HEK293 (cell line): ENCODE measurements around the gene PSMD8.
A peak's percentile ranks its signal among the peaks of the same experiment; 100 is the strongest.

Experiments used
- KLF8 ChIP-seq: fragments of 450-650 bp; formaldehyde crosslinking; IDR thresholded peaks from 2 replicates; pipeline ENCODE4 v1.5.1; 2016; ENCODE audit warnings: missing biosample characterization, missing genetic modification characterization
- KLF9 ChIP-seq: fragments of 450-650 bp; formaldehyde crosslinking; IDR thresholded peaks from 2 replicates; pipeline ENCODE4 v1.5.1; 2016; ENCODE audit warnings: missing biosample characterization, missing genetic modification characterization, low read depth
- OSR2 ChIP-seq: fragments of 450-650 bp; formaldehyde crosslinking; IDR thresholded peaks from 2 replicates; pipeline ENCODE4 v1.5.1; 2016; ENCODE audit warnings: missing biosample characterization, missing genetic modification characterization
- PRDM1 ChIP-seq: fragments of 450-650 bp; formaldehyde crosslinking; IDR thresholded peaks from 2 replicates; pipeline ENCODE4; 2016; ENCODE audit warnings: missing biosample characterization, missing genetic modification characterization
- SP2 ChIP-seq: fragments of 450-650 bp; formaldehyde crosslinking; IDR thresholded peaks from 2 replicates; pipeline ENCODE4 v1.5.1; 2016; ENCODE audit warnings: missing biosample characterization, missing genetic modification characterization
- SP3 ChIP-seq: fragments of 450-650 bp; formaldehyde crosslinking; IDR thresholded peaks from 2 replicates; pipeline ENCODE4 v1.5.1; 2016; ENCODE audit warnings: missing biosample characterization, missing genetic modification characterization
- SP7 ChIP-seq: fragments of 450-650 bp; formaldehyde crosslinking; IDR thresholded peaks from 2 replicates; pipeline ENCODE4 v1.5.1; 2016; ENCODE audit warnings: missing biosample characterization, missing genetic modification characterization
- ZBTB1 ChIP-seq: fragments of 450-650 bp; formaldehyde crosslinking; IDR thresholded peaks from 2 replicates; pipeline ENCODE4 v1.5.1; 2016; ENCODE audit warnings: missing biosample characterization, missing genetic modification characterization
- ZBTB7A ChIP-seq: fragments of 450-650 bp; formaldehyde crosslinking; IDR thresholded peaks from 2 replicates; pipeline ENCODE4 v1.5.1; 2016; ENCODE audit warnings: low read depth, missing biosample characterization, missing genetic modification characterization
- ZFP69B ChIP-seq: fragments of 450-650 bp; formaldehyde crosslinking; IDR thresholded peaks from 2 replicates; pipeline ENCODE4 v1.5.1; 2016; ENCODE audit warnings: missing biosample characterization, missing genetic modification characterization
- ZNF169 ChIP-seq: fragments of 450-650 bp; formaldehyde crosslinking; IDR thresholded peaks from 2 replicates; pipeline ENCODE4 v1.5.1; 2016; ENCODE audit warnings: missing biosample characterization, missing genetic modification characterization
- ZNF175 ChIP-seq: fragments of 450-650 bp; formaldehyde crosslinking; IDR thresholded peaks from 2 replicates; pipeline ENCODE4 v1.5.1; 2016; ENCODE audit warnings: missing biosample characterization, missing genetic modification characterization
- ZNF24 ChIP-seq: fragments of 450-650 bp; formaldehyde crosslinking; IDR thresholded peaks from 2 replicates; pipeline ENCODE4 v1.5.1; 2016; ENCODE audit warnings: missing biosample characterization, missing genetic modification characterization
- ZNF266 ChIP-seq: fragments of 450-650 bp; formaldehyde crosslinking; IDR thresholded peaks from 2 replicates; pipeline ENCODE4 v1.5.1; 2016; ENCODE audit warnings: missing biosample characterization, missing genetic modification characterization, low read depth
- ZNF302 ChIP-seq: fragments of 450-650 bp; formaldehyde crosslinking; IDR thresholded peaks from 2 replicates; pipeline ENCODE4 v1.5.1; 2016; ENCODE audit warnings: missing biosample characterization, missing genetic modification characterization, low read depth
- ZNF311 ChIP-seq: fragments of 450-650 bp; formaldehyde crosslinking; IDR thresholded peaks from 2 replicates; pipeline ENCODE4 v1.5.1; 2017; ENCODE audit warnings: missing biosample characterization, missing genetic modification characterization, borderline replicate concordance
- ZNF510 ChIP-seq: fragments of 450-650 bp; formaldehyde crosslinking; IDR thresholded peaks from 2 replicates; pipeline ENCODE4 v1.5.1; 2018; ENCODE audit warnings: mild to moderate bottlenecking, missing genetic modification characterization, missing biosample characterization; ENCODE audit not compliant: insufficient replicate concordance
- ZNF514 ChIP-seq: fragments of 450-650 bp; formaldehyde crosslinking; IDR thresholded peaks from 2 replicates; pipeline ENCODE4 v1.5.1; 2016; ENCODE audit warnings: missing biosample characterization, missing genetic modification characterization
- ZNF571 ChIP-seq: fragments of 450-650 bp; formaldehyde crosslinking; IDR thresholded peaks from 2 replicates; pipeline ENCODE4 v1.5.0; 2017; ENCODE audit warnings: missing biosample characterization, missing genetic modification characterization
- ZNF610 ChIP-seq: fragments of 450-650 bp; formaldehyde crosslinking; IDR thresholded peaks from 2 replicates; pipeline ENCODE4 v1.5.1; 2016; ENCODE audit warnings: missing biosample characterization, missing genetic modification characterization, borderline replicate concordance
- ZNF629 ChIP-seq: fragments of 450-650 bp; formaldehyde crosslinking; IDR thresholded peaks from 2 replicates; pipeline ENCODE4 v1.5.1; 2017; ENCODE audit warnings: missing biosample characterization, missing genetic modification characterization
- ZNF791 ChIP-seq: fragments of 450-650 bp; formaldehyde crosslinking; IDR thresholded peaks from 2 replicates; pipeline ENCODE4 v1.5.1; 2016; ENCODE audit warnings: missing biosample characterization, missing genetic modification characterization
- ZSCAN16 ChIP-seq: fragments of 450-650 bp; formaldehyde crosslinking; IDR thresholded peaks from 2 replicates; pipeline ENCODE4 v1.5.1; 2016; ENCODE audit warnings: missing biosample characterization, missing genetic modification characterization
- TF ChIP-seq, protein P1 (sequence below): fragments of 450-650 bp; formaldehyde crosslinking; IDR thresholded peaks from 2 replicates; pipeline ENCODE4 v1.5.1; 2016; ENCODE audit warnings: missing biosample characterization, missing genetic modification characterization
- TF ChIP-seq, protein P2 (sequence below): fragments of 450-650 bp; formaldehyde crosslinking; IDR thresholded peaks from 2 replicates; pipeline ENCODE4 v1.5.1; 2016; ENCODE audit warnings: missing biosample characterization, missing genetic modification characterization
- TF ChIP-seq, protein P3 (sequence below): fragments of 450-650 bp; formaldehyde crosslinking; IDR thresholded peaks from 2 replicates; pipeline ENCODE4 v1.5.1; 2016; ENCODE audit warnings: missing biosample characterization, missing genetic modification characterization
- TF ChIP-seq, protein P4 (sequence below): fragments of 450-650 bp; formaldehyde crosslinking; IDR thresholded peaks from 2 replicates; pipeline ENCODE4 v1.5.1; 2016; ENCODE audit warnings: missing biosample characterization, missing genetic modification characterization, low read depth
- TF ChIP-seq, protein P5 (sequence below): fragments of 450-650 bp; formaldehyde crosslinking; IDR thresholded peaks from 2 replicates; pipeline ENCODE4 v1.5.1; 2017; ENCODE audit warnings: missing biosample characterization, missing genetic modification characterization

The PSMD8 gene

DNA sequence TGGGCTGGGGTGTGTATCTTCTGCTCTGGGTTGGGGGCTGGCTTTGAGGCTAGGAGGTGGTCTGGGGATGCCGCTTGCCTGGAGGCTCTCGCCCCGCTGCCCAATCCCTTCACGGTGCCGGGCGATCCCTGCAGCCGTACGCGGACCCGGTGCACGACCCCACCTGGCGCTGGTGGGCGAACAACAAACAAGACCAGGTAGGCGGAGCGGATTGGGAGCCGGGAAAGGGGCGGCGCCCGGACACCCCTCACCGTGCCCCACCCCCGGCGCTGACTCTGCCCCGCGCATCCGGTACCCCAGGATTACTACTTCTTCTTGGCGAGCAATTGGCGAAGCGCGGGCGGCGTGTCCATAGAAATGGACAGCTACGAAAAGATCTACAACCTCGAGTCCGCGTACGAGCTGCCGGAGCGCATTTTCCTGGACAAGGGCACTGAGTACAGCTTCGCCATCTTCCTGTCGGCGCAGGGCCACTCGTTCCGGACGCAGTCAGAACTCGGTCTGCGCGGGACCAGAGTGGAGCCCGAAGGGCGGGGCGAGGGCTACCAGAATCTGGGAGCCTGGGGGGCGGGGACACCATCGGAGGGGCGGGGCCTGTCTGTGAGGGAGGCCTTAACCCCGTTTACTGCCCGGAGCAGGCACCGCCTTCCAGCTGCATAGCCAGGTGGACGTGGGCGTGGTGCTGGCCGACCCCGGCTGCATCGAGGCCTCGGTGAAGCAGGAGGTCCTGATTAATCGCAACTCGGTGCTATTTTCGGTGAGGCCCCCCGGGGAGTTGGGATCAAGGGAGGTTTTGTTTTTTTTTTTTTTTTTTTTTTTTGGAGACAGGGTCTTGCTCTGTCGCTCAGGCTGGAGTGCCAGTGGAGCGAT, 12.1 kb upstream of the PSMD8 start (continued):
- TF ChIP-seq, protein P1, sequence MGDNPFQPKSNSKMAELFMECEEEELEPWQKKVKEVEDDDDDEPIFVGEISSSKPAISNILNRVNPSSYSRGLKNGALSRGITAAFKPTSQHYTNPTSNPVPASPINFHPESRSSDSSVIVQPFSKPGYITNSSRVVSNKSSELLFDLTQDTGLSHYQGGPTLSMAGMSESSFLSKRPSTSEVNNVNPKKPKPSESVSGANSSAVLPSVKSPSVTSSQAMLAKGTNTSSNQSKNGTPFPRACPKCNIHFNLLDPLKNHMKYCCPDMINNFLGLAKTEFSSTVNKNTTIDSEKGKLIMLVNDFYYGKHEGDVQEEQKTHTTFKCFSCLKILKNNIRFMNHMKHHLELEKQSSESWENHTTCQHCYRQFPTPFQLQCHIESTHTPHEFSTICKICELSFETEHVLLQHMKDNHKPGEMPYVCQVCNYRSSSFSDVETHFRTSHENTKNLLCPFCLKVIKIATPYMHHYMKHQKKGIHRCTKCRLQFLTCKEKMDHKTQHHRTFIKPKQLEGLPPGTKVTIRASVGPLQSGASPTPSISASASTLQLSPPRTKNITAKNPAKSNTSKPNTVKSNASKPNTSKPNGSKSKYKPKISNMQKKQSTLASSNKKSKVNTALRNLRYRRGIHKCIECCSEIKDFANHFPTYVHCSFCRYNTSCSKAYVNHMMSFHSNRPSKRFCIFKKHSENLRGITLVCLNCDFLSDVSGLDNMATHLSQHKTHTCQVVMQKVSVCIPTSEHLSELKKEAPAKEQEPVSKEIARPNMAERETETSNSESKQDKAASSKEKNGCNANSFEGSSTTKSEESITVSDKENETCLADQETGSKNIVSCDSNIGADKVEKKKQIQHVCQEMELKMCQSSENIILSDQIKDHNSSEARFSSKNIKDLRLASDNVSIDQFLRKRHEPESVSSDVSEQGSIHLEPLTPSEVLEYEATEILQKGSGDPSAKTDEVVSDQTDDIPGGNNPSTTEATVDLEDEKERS (tag by site-specific recombination) = peak; percentile 81; the same call in 1 of the 2 replicates
- 0 out of 2 replicates have a peak, but pooled peaks have one; percentile 5 for TF ChIP-seq OSR2 (tag by site-specific recombination)
- peak; percentile 90; the same call in 1 of the 2 replicates for TF ChIP-seq ZBTB7A
- TF ChIP-seq ZNF169 = no peak
- peak; percentile 59; the same call in 1 of the 2 replicates for TF ChIP-seq ZNF629
- peak; percentile 83 for TF ChIP-seq SP2 (tag by site-specific recombination)
- TF ChIP-seq ZNF791 (tag by site-specific recombination) = no peak
- no peak for TF ChIP-seq ZNF302
- no peak for TF ChIP-seq ZNF571 (tag by site-specific recombination)
- no peak for TF ChIP-seq ZNF175 (tag by site-specific recombination)
- peak; percentile 77 for TF ChIP-seq SP7 (tag by site-specific recombination)
- no peak for TF ChIP-seq ZBTB1 (tag by site-specific recombination)
- TF ChIP-seq ZNF514 (tag by site-specific recombination) = no peak
- peak; percentile 75 for TF ChIP-seq ZFP69B
- no peak for TF ChIP-seq PRDM1
- no peak for TF ChIP-seq ZNF510
- TF ChIP-seq, protein P2, sequence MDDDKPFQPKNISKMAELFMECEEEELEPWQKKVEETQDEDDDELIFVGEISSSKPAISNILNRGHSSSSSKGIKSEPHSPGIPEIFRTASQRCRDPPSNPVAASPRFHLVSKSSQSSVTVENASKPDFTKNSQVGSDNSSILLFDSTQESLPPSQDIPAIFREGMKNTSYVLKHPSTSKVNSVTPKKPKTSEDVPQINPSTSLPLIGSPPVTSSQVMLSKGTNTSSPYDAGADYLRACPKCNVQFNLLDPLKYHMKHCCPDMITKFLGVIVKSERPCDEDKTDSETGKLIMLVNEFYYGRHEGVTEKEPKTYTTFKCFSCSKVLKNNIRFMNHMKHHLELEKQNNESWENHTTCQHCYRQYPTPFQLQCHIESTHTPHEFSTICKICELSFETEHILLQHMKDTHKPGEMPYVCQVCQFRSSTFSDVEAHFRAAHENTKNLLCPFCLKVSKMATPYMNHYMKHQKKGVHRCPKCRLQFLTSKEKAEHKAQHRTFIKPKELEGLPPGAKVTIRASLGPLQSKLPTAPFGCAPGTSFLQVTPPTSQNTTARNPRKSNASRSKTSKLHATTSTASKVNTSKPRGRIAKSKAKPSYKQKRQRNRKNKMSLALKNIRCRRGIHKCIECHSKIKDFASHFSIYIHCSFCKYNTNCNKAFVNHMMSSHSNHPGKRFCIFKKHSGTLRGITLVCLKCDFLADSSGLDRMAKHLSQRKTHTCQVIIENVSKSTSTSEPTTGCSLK (tag by site-specific recombination) = no peak
- TF ChIP-seq, protein P3, sequence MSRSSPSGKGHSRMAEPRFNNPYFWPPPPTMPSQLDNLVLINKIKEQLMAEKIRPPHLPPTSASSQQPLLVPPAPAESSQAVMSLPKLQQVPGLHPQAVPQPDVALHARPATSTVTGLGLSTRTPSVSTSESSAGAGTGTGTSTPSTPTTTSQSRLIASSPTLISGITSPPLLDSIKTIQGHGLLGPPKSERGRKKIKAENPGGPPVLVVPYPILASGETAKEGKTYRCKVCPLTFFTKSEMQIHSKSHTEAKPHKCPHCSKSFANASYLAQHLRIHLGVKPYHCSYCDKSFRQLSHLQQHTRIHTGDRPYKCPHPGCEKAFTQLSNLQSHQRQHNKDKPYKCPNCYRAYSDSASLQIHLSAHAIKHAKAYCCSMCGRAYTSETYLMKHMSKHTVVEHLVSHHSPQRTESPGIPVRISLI (tag by site-specific recombination) = peak; percentile 100
- TF ChIP-seq SP3 (tag by site-specific recombination) = peak; percentile 97
- TF ChIP-seq, protein P4, sequence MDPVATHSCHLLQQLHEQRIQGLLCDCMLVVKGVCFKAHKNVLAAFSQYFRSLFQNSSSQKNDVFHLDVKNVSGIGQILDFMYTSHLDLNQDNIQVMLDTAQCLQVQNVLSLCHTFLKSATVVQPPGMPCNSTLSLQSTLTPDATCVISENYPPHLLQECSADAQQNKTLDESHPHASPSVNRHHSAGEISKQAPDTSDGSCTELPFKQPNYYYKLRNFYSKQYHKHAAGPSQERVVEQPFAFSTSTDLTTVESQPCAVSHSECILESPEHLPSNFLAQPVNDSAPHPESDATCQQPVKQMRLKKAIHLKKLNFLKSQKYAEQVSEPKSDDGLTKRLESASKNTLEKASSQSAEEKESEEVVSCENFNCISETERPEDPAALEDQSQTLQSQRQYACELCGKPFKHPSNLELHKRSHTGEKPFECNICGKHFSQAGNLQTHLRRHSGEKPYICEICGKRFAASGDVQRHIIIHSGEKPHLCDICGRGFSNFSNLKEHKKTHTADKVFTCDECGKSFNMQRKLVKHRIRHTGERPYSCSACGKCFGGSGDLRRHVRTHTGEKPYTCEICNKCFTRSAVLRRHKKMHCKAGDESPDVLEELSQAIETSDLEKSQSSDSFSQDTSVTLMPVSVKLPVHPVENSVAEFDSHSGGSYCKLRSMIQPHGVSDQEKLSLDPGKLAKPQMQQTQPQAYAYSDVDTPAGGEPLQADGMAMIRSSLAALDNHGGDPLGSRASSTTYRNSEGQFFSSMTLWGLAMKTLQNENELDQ (tag by site-specific recombination) = no peak
- TF ChIP-seq ZNF266 (tag by site-specific recombination) = no peak
- 0 out of 2 replicates have a peak, but pooled peaks have one; percentile 29 for TF ChIP-seq ZNF610 (tag by site-specific recombination)
- TF ChIP-seq, protein P5, sequence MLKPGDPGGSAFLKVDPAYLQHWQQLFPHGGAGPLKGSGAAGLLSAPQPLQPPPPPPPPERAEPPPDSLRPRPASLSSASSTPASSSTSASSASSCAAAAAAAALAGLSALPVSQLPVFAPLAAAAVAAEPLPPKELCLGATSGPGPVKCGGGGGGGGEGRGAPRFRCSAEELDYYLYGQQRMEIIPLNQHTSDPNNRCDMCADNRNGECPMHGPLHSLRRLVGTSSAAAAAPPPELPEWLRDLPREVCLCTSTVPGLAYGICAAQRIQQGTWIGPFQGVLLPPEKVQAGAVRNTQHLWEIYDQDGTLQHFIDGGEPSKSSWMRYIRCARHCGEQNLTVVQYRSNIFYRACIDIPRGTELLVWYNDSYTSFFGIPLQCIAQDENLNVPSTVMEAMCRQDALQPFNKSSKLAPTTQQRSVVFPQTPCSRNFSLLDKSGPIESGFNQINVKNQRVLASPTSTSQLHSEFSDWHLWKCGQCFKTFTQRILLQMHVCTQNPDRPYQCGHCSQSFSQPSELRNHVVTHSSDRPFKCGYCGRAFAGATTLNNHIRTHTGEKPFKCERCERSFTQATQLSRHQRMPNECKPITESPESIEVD (tag by site-specific recombination) = no peak
- TF ChIP-seq ZNF24 (tag by site-specific recombination) = peak; percentile 75
- no peak for TF ChIP-seq ZNF311
- peak; percentile 80 for TF ChIP-seq KLF8 (tag by site-specific recombination)
- TF ChIP-seq ZSCAN16 (tag by site-specific recombination) = no peak
- TF ChIP-seq KLF9 (tag by site-specific recombination) = peak; percentile 99
